CD4-positive, alpha-beta T cell (primary cell): ENCODE results near the gene AKT2. TPM values are rescaled to one million over a fixed set of nuclear protein-coding genes. Genes with fewer than 3 reads are reported as not detected.

Source experiments
- ATAC-seq: fragments of 200-7000 bp; cut with Tn5 transposase; one replicate; pipeline ENCODE4 v1.10.0; 2022; ENCODE audit warnings: mild to moderate bottlenecking; ENCODE audit not compliant: poor library complexity
- CTCF ChIA-PET: fragments of 350-600 bp; sonication (Branson Sonifier 250); formaldehyde crosslinking; loops from one replicate; lab custom pipeline; 2021; ENCODE audit warnings: antibody characterized with exemption, inconsistent platforms; lab: Charles Lee
- POLR2A ChIA-PET: fragments of 350-600 bp; sonication (Branson Sonifier 250); formaldehyde crosslinking; loops from one replicate; lab custom pipeline; 2021; ENCODE audit warnings: antibody characterized with exemption, inconsistent platforms; lab: Charles Lee
- DNase-seq, 14 experiments: peaks; one replicate each; pipeline ENCODE4 v3.0.0-alpha.2; 2013 to 2020; ENCODE audit warnings: mixed read lengths in 2 of 14
- H3K27ac ChIP-seq, 2 donors: one replicate each; pipeline versions ENCODE4 v1.5.1 to v1.7.0; 2013; ENCODE audit warnings: low read length in 2 of 2, low read depth in 1 of 2, mild to moderate bottlenecking in 1 of 2
- H3K27me3 ChIP-seq, 2 experiments: 1 replicate in 1 of 2; 2 replicates in 1 of 2; pipeline versions ENCODE4 v1.6.1 to v1.7.0; 2013; ENCODE audit warnings: low read length in 2 of 2, control low read depth in 1 of 2, mild to moderate bottlenecking in 1 of 2, moderate library complexity in 1 of 2; ENCODE audit not compliant: insufficient read depth in 2 of 2, control insufficient read depth in 1 of 2
- H3K36me3 ChIP-seq: one replicate; pipeline ENCODE4 v1.6.1; 2013; ENCODE audit warnings: low read length, control low read depth; ENCODE audit not compliant: insufficient read depth
- H3K4me1 ChIP-seq: one replicate; pipeline ENCODE4 v1.6.1; 2013; ENCODE audit warnings: low read length, control low read depth; ENCODE audit not compliant: insufficient read depth
- H3K4me3 ChIP-seq: one replicate; pipeline ENCODE4 v1.5.1; 2013; ENCODE audit warnings: mild to moderate bottlenecking, low read length, moderate library complexity
- H3K9me3 ChIP-seq, 2 experiments: 1 replicate in 1 of 2; 2 replicates in 1 of 2; pipeline versions ENCODE4 v1.6.1 to v1.7.0; 2013; ENCODE audit warnings: low read length in 2 of 2, mild to moderate bottlenecking in 2 of 2, control low read depth in 1 of 2, moderate library complexity in 1 of 2; ENCODE audit not compliant: control insufficient read depth in 1 of 2, insufficient read depth in 1 of 2
- H3K27ac Mint-ChIP-seq: one replicate; pipeline ENCODE4 v1.8.0; 2020; ENCODE audit warnings: mixed read lengths
- H3K27me3 Mint-ChIP-seq: one replicate; pipeline ENCODE4 v1.8.0; 2021; ENCODE audit warnings: mixed read lengths
- H3K36me3 Mint-ChIP-seq: one replicate; pipeline ENCODE4 v1.8.0; 2021; ENCODE audit warnings: low read depth, mixed read lengths
- H3K4me1 Mint-ChIP-seq: one replicate; pipeline ENCODE4 v1.8.0; 2021; ENCODE audit warnings: low read depth, mixed read lengths
- H3K4me3 Mint-ChIP-seq: one replicate; pipeline ENCODE4 v1.8.0; 2020; ENCODE audit warnings: mild to moderate bottlenecking, mixed read lengths
- H3K9me3 Mint-ChIP-seq: one replicate; pipeline ENCODE4 v1.8.0; 2020; ENCODE audit warnings: mixed read lengths
- CTCF ChIP-seq: fragments of 200-600 bp; IDR thresholded peaks from one replicate; pipeline ENCODE4 v1.8.0; 2022; ENCODE audit warnings: antibody characterized with exemption, mild to moderate bottlenecking
- intact Hi-C, 2 experiments: fragments of 100-400 bp; cut with DNase I in 1 of 2; cut with micrococcal nuclease in 1 of 2; formaldehyde crosslinking; loops; one replicate each; pipeline versions ENCODE4 v1.15.1 to v1.9.0; 2023 to 2025; cut with DNase I, micrococcal nuclease
- total RNA-seq, 174 experiments: library from RNA in 2 of 174; stranded (reverse) in 2 of 174; gene quantifications; one replicate each; pipeline ENCODE4 v1.2.3 and lab custom pipeline; 2021 to 2026

The AKT2 gene
- total RNA-seq, 2 experiments from 2014 or later = 197 to 199 TPM

GRCh38 chr19:40300668-40301067, 15.5 kb upstream of the AKT2 start:
- ATAC-seq (no peak), DNase-seq (no peak)
- ChIA-PET CTCF (no interaction called here), POLR2A (interaction anchor here (1.4 kb wide), 1 partner anchor 15 kb away, joined by 4 read pairs; the partner anchor contains the start of gene AKT2)
- Mint-ChIP-seq H3K27ac (no peak overlapping the region), H3K27me3 (no peaks in the 10 kb centered on the region), H3K4me1 (no peaks in the 10 kb centered on the region), H3K4me3 (no peak overlapping the region), H3K36me3 (no peaks in the 10 kb centered on the region), H3K9me3 (no peaks in the 10 kb centered on the region)
- no peaks in the 10 kb centered on the region for H3K4me1 ChIP-seq
- no peak overlapping the region for H3K4me3 ChIP-seq
- no peak for TF ChIP-seq CTCF
- intact Hi-C loops = no loop called here
- no peaks in the 10 kb centered on the region for H3K9me3 ChIP-seq
- H3K27me3 ChIP-seq = no peaks in the 10 kb centered on the region
- H3K36me3 ChIP-seq = no peaks in the 10 kb centered on the region
- H3K27ac ChIP-seq = no peak overlapping the region

GRCh38 chr19:40298026-40298425, 12.9 kb upstream of the AKT2 start:
- no peaks in the 10 kb centered on the region for H3K4me1 Mint-ChIP-seq
- Histone ChIP-seq H3K27ac (no peak overlapping the region), H3K9me3 (no peaks in the 10 kb centered on the region), H3K4me3 (no peak overlapping the region), H3K27me3 (no peaks in the 10 kb centered on the region), H3K36me3 (no peaks in the 10 kb centered on the region), H3K4me1 (no peaks in the 10 kb centered on the region)
- no peak overlapping the region for H3K27ac Mint-ChIP-seq
- DNase-seq (no peak), ATAC-seq (no peak)
- ChIA-PET POLR2A (interaction anchor here (0.6 kb wide), 1 partner anchor 61 kb away, joined by 4 read pairs; no protein-coding TSS in a partner anchor), CTCF (interaction anchor here (0.7 kb wide), 1 partner anchor 666 kb away, joined by 3 read pairs; no protein-coding TSS in a partner anchor)
- no peaks in the 10 kb centered on the region for H3K9me3 Mint-ChIP-seq
- intact Hi-C loops = no loop called here
- H3K4me3 Mint-ChIP-seq = no peak overlapping the region
- no peaks in the 10 kb centered on the region for H3K36me3 Mint-ChIP-seq
- no peak for TF ChIP-seq CTCF
- H3K27me3 Mint-ChIP-seq = no peaks in the 10 kb centered on the region

- Histone ChIP-seq H3K9me3 (no peaks in the 10 kb centered on the region), H3K36me3 (no peaks in the 10 kb centered on the region), H3K4me3 (no peak overlapping the region), H3K27ac (no peak overlapping the region), H3K4me1 (no peaks in the 10 kb centered on the region), H3K27me3 (no peaks in the 10 kb centered on the region)
- Mint-ChIP-seq H3K36me3 (no peaks in the 10 kb centered on the region), H3K9me3 (no peaks in the 10 kb centered on the region), H3K27me3 (no peaks in the 10 kb centered on the region), H3K4me3 (no peak overlapping the region), H3K27ac (no peak overlapping the region), H3K4me1 (no peaks in the 10 kb centered on the region)
- no peak for TF ChIP-seq CTCF
- ATAC-seq (no peak), DNase-seq (no peak)
- ChIA-PET POLR2A (no interaction called here), CTCF (no interaction called here)
- intact Hi-C loops = no loop called here
Measured at GRCh38 chr19:40294560-40294959, 9.4 kb upstream of the AKT2 start.
